Stimulated activated CD4-positive, alpha-beta T cell treated with anti-CD3 and anti-CD28 coated beads, Interleukin-4, amount 100 ng/mL, for 48 hours (primary cell): Measurements from ENCODE around the gene C1orf52.

ENCODE experiments used
- DNase-seq, 2 donors: peaks; one replicate each; pipeline ENCODE4 v3.0.0-alpha.2; 2020; ENCODE audit warnings: low read depth in 2 of 2

Gene C1orf52

GRCh38 chr1:85230305-85230977 is 29.0 kb downstream of the C1orf52 start:
- no peak for DNase-seq

GRCh38 chr1:85229574-85230097 is 29.8 kb downstream of the C1orf52 start:
- no peak for DNase-seq

- no peak for DNase-seq
Observed at GRCh38 chr1:85228972-85229371, 30.5 kb downstream of the C1orf52 start.

- DNase-seq: no peak
Observed at GRCh38 chr1:85225624-85226380, 33.7 kb downstream of the C1orf52 start.

GRCh38 chr1:85224734-85225623 is 34.5 kb downstream of the C1orf52 start:
- no peak for DNase-seq

- no peak for DNase-seq
Observed at GRCh38 chr1:85224295-85224694, 35.2 kb downstream of the C1orf52 start.

- no peak for DNase-seq
Observed at GRCh38 chr1:85223334-85223733, 36.1 kb downstream of the C1orf52 start.

- no peak for DNase-seq
Observed at GRCh38 chr1:85220756-85221201, 38.7 kb downstream of the C1orf52 start.

- DNase-seq: no peak
Observed at GRCh38 chr1:85219853-85220610, 39.4 kb downstream of the C1orf52 start.

GRCh38 chr1:85216697-85217096 is 42.8 kb downstream of the C1orf52 start:
- DNase-seq: no peak

GRCh38 chr1:85214654-85215053 is 44.8 kb downstream of the C1orf52 start:
- DNase-seq: no peak

GRCh38 chr1:85208488-85208887 is 51.0 kb downstream of the C1orf52 start:
- DNase-seq: no peak

GRCh38 chr1:85203573-85204171 is 55.8 kb downstream of the C1orf52 start:
- no peak for DNase-seq

- DNase-seq: no peak
Observed at GRCh38 chr1:85202864-85203255, 56.6 kb downstream of the C1orf52 start.

- DNase-seq: no peak
Observed at GRCh38 chr1:85202092-85202863, 57.2 kb downstream of the C1orf52 start.

GRCh38 chr1:85201340-85202091 is 57.9 kb downstream of the C1orf52 start:
- DNase-seq: peak; percentile 45

- DNase-seq: peak; percentile 43 to 54
Observed at GRCh38 chr1:85200463-85201339, 58.8 kb downstream of the C1orf52 start, which contains the start of gene SYDE2. Gene SYDE2, minus strand, starts transcription at chr1:85201016. Its CDS starts 20 bp downstream, at chr1:85200996.
